A204.1 (cell line): Measurements from ENCODE around the gene NKAPD1.
"Not testable (repeated sequence)": the region's sequence is repeated elsewhere in the genome, so short reads cannot be mapped to it uniquely, and the experiment has no call there.

Experiments used
- FAIRE-seq: peaks from 2 replicates; lab custom pipeline; 2012; peaks lifted over from hg19 to GRCh38; lab: Jason Lieb, UNC

NKAPD1 gene, protein sequence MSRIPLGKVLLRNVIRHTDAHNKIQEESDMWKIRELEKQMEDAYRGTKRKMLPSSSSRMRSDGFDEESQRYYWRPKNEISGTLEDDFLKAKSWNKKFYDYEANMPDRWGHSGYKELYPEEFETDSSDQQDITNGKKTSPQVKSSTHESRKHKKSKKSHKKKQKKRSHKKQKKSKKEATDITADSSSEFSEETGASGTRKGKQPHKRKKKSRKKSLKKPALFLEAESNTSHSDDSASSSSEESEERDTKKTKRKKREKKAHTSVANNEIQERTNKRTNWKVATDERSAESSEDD

DNA sequence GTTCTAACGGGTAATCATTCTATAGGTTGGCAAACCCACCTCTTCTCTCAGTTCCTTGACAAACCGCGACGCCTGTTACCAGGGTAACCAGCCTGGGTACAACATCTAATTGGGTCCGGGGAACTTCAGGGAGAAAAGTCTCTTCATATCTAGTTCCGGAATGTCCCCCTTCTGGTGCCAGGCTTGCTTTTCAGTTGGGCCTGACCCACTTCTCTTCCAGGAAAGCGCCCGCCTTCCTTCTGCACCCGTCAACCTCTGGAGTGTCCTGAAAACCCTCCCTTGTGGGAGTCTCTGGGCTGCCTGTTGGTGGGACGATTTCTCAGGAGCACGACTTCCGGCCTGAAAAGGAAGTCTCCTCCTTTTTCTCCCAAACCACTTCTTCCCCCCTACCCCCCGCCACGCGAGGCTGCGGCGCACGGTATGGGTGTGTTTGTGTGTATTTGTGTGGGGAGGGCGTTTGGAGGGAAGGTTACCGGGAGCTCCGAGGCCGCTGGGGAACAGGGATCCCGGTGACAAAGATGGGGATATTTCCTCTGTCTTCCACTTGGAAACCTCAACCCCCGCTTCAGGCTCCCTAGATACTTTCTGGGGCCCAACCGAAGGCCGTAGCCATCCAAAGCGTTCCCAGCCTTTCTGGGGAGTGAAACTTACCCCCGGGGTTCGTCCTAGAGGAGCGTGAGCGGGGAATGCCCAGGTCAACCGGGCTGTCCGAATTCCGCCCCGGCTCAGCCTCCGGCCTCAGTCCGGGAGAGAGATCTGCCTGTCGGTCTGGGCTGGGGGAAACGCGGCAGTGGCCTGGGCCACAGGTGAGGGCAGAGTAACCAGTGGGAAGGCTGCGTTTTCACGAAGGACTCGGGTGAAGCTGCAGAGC, at the start of gene NKAPD1, which contains the start of gene PIH1D2:
Gene NKAPD1, plus strand, starts transcription at position 359 of the 871 bp plus-strand sequence. CDS start 1,276 bp downstream, outside the sequence.
Gene PIH1D2, minus strand, starts transcription at position 77 of the 871 bp plus-strand sequence. CDS start 843 bp downstream, outside the sequence.
- FAIRE-seq: peak; percentile 23

DNA sequence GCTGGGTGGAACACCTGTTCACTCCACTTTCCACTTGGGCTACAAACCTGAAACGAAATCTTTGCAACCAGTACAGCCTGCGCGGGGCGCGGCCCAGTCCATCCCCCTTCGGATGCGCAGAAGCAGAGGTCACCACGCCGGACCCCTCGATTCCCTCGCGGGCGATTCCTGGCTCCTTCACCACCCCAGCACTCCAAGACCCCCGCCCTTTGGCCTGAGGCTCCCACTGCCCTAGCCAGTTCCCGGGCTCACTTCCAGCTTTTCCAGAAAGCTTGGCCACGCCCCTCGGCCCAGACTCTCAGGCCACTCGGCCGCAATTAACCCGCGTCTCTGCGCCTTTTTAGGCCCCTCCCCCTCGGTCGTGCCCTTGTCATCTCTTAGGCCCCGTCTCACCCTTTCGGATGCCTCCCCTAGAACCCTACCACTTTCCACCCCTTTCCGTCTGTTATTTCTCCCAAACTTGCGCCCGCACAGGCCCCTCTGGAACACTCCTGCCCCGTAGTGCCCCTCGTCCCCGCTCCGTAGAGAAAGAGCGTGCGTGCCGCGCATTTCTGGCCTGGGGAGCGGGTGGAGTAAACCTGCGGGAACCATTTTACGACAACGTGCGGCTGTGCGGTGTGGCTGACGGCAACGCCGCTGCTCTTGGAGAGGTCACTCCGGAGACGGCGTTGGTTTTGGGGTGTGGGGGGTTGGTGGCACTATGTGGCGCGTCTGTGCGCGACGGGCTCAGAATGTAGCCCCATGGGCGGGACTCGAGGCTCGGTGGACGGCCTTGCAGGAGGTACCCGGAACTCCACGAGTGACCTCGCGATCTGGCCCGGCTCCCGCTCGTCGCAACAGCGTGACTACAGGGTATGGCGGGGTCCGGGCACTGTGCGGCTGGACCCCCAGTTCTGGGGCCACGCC, 49.1 kb upstream of the NKAPD1 start, which contains the start of gene DLAT:
Gene DLAT, plus strand, starts transcription at position 636 of the 906 bp plus-strand sequence. Its CDS starts 65 bp downstream, at position 701.
- FAIRE-seq: no peak

- FAIRE-seq: no peak
Observed at GRCh38 chr11:112025707-112026106, 48.4 kb upstream of the NKAPD1 start.

- not testable (repeated sequence) for FAIRE-seq
Observed at GRCh38 chr11:112026784-112027410, 47.2 kb upstream of the NKAPD1 start.

- no peak for FAIRE-seq
Observed at GRCh38 chr11:112029460-112029859, 44.6 kb upstream of the NKAPD1 start.

DNA sequence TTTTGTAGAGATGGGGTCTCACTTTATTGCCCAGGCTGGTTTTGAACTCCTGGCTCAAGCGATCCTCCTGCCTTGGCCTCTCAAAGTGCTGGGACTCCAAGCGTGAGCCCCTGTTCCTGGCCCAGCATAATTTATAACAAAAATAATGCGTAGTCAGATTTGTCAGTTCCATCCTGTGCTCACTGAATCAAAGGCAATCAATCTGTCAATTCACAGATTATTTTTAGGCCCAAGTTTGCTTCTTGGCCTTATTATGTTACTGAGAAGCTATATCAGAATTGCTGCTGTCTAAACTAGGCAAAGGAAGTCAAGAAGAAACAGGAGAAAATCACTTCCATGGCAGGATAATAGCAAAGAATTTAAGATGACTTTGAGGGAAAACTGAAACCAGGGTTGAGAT, 40.2 kb upstream of the NKAPD1 start:
- no peak for FAIRE-seq

- FAIRE-seq: no peak
Observed at GRCh38 chr11:112037527-112037926, 36.6 kb upstream of the NKAPD1 start.

DNA sequence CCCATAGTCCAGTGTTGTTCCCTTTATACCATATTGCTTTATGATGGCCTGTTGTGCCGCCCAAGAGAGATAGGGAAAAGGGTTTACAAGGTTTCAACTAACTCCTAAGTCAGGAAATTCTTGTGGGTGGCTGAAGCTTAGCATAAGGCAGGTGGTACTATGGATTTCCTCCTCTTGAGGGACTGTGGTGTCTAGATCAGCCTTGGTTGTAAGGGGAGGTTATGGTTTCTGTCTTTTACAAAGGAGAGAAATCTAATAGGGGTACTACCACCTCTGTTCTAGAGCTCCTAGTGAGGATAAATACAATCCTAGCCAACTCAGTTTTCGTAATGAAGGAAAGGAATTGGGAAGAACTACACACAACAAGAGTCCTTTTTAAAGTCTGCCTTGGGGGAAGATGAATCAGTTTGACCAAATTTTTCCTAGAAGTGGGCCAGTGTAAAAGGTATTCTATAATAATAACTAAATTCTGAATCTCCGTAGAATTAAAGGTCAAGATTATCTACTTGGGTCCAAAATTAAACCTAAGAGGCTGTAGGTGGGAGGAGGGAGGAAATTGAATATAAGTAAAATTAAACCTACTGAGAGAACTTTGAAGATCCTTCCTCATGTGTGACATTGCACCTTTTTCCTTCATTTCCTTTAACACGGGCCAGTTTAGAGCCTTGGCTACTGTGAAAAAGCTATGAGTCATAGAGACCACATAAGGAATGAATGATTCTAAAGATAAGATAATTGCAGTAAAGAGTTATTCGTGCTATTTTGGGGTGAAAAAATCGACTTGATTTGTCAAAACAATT, 31.7 kb upstream of the NKAPD1 start:
- no peak for FAIRE-seq

DNA sequence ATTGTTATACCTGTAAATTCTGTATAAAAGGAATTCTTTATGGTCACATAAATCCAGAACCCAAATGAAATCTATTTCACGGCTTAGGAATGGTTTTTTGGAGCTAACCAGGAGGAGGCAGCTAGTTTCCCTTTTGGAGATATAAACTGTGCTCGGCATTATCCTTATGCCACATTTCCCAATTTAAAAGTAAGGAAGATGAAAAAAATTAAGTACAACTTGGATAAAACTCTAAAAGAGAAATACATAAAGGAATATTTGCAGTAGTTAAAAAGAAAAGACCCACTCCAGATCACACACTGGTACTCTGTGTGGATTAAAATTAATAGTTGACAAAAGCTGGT, 31.2 kb upstream of the NKAPD1 start:
- no peak for FAIRE-seq

GRCh38 chr11:112044961-112045360, 29.1 kb upstream of the NKAPD1 start:
- no peak for FAIRE-seq

DNA sequence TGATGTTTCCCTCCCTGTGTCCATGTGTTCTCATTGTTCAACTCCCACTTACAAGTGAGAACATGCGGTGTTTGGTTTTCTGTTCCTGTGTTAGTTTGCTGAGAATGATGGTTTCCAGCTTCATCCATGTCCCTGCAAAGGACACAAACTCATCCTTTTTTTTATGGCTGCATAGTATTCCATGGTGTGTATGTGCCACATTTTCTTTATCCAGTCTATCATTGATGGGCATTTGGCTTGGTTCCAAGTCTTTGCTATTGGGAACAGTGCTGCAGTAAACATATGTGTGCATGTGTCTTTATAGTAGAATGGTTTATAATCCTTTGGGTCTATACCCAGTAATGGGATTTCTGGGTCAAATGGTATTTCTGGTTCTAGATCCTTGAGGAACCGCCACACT, 27.5 kb upstream of the NKAPD1 start:
- not testable (repeated sequence) for FAIRE-seq

GRCh38 chr11:112048256-112048655, 25.8 kb upstream of the NKAPD1 start:
- not testable (repeated sequence) for FAIRE-seq

GRCh38 chr11:112049777-112050176, 24.3 kb upstream of the NKAPD1 start:
- FAIRE-seq: no peak

DNA sequence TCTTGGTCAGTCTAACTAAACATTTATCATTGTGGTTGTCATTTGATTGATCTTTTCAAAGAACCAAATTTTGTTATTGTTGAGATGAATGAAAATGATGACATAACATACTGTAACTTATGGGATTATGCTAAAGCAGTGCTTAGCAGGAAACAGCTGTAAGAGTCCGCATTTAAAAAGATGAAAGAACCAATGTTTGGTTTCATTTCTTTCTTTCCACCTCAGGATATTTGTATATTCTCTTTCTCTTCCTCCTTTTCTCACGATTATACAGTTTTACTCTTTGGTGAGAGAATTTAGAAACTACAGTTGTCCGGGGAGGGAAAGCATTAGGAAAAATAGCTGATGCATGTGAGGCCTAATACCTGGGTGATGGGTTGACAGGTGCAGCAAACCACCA, 23.4 kb upstream of the NKAPD1 start:
- no peak for FAIRE-seq

GRCh38 chr11:112051768-112052167, 22.3 kb upstream of the NKAPD1 start:
- no peak for FAIRE-seq

GRCh38 chr11:112057170-112057569, 16.9 kb upstream of the NKAPD1 start:
- no peak for FAIRE-seq

GRCh38 chr11:112058103-112058502, 16.0 kb upstream of the NKAPD1 start:
- no peak for FAIRE-seq

DNA sequence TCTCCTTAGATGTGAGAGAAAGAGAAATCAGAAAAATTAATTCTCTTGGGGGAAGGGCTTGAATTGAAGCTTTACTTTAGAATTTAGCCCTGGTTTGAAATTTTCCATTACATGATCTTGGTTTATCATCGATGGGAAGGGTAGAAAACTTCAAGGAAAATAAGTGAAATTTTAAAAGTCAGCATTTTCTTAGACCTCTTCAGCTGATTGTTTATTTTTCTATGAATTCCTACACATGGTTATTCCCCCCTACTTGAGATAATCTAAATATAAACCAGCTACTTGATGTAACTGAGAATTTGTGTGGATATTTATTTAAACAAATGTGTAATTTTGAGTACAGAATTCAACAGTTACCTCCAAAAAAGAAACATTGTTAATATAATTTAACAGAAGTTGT, 11.2 kb upstream of the NKAPD1 start:
- no peak for FAIRE-seq

DNA sequence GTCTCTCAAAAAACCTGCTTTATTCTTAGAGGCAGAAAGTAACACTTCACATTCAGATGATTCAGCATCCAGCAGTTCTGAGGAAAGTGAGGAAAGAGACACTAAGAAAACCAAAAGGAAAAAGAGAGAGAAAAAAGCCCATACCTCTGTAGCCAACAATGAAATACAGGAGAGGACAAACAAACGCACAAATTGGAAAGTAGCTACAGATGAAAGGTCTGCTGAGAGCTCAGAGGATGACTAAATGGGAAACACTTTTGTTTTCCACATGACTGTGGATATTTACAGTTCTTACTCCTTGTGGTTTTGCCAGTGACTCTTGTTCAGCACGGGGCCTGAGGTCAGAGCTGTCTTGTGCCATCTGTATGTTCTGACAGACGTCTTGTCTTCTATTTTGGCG, 8.6 kb downstream of the NKAPD1 start:
- FAIRE-seq: no peak

GRCh38 chr11:112085822-112086421, 11.8 kb downstream of the NKAPD1 start:
- FAIRE-seq: no peak
